GM12878 (cell line): ENCODE measurements around the gene WNK2. TPM values are rescaled to one million over a fixed set of nuclear protein-coding genes. Genes with fewer than 3 reads are reported as not detected.

ENCODE experiments used
- ATAC-seq: fragments of 200-7000 bp; cut with Tn5 transposase; 3 replicates; pipeline ENCODE4 v1.9.1; 2020; ENCODE audit warnings: mild to moderate bottlenecking, moderate library complexity
- BruUV-seq: library from RNA; stranded (reverse); fragments of 400-500 nt; replicated peaks from 2 replicates; lab custom pipeline; 2021; lab: Mats Ljungman, UMichigan
- CTCF ChIA-PET: fragments of 300-600 bp; sonication (Branson Sonifier 250); formaldehyde crosslinking; extraction: SDS; loops from one replicate; lab custom pipeline; 2021; ENCODE audit warnings: inconsistent platforms; lab: Yijun Ruan, JAX
- POLR2A ChIA-PET: fragments of 350-600 bp; formaldehyde crosslinking; extraction: SDS; loops from one replicate; lab custom pipeline; 2021; ENCODE audit warnings: inconsistent platforms; lab: Charles Lee
- RAD21 ChIA-PET: fragments of 300-600 bp; sonication (Branson Sonifier 250); formaldehyde crosslinking; loops from one replicate; lab custom pipeline; 2023; ENCODE audit warnings: antibody characterized with exemption; ENCODE audit not compliant: unreplicated experiment; lab: Charles Lee
- SMC1A ChIA-PET: fragments of 300-600 bp; sonication (Branson Sonifier 250); formaldehyde crosslinking; loops from one replicate; lab custom pipeline; 2023; ENCODE audit not compliant: unreplicated experiment, uncharacterized antibody; lab: Charles Lee
- DNase-seq: peaks from one replicate; pipeline ENCODE4 v3.0.0-alpha.2; 2011; ENCODE audit warnings: low read depth, low spot score
- FAIRE-seq: peaks from 3 replicates; lab custom pipeline; 2011; peaks lifted over from hg19 to GRCh38; lab: Jason Lieb, UNC
- H2AFZ ChIP-seq: 2 replicates; pipeline ENCODE4 v1.6.0; 2011; ENCODE audit warnings: low read depth, low read length, control low read depth; ENCODE audit not compliant: control insufficient read depth
- H3K27ac ChIP-seq: 2 replicates; pipeline ENCODE4 v1.5.1; 2011; ENCODE audit warnings: control low read depth; ENCODE audit not compliant: control insufficient read depth, insufficient read depth
- H3K27me3 ChIP-seq, 2 experiments: replicated peaks in 1 of 2; 2 replicates each; pipeline versions ENCODE4 v1.6.0 to v1.6.1; 2011; ENCODE audit warnings: low read length in 1 of 2; ENCODE audit not compliant: control insufficient read depth in 2 of 2, insufficient read depth in 2 of 2
- H3K36me3 ChIP-seq, 2 experiments: 2 replicates each; pipeline ENCODE4 v1.5.1; 2011; ENCODE audit warnings: low read length in 1 of 2; ENCODE audit not compliant: control insufficient read depth in 2 of 2, insufficient read depth in 2 of 2
- H3K4me1 ChIP-seq: 2 replicates; pipeline ENCODE4 v1.6.1; 2011; ENCODE audit warnings: mild to moderate bottlenecking, low read length, moderate library complexity, mixed read lengths; ENCODE audit not compliant: control insufficient read depth, insufficient read depth
- H3K4me2 ChIP-seq: 2 replicates; pipeline ENCODE4 v1.6.0; 2011; ENCODE audit warnings: control low read depth; ENCODE audit not compliant: control insufficient read depth, insufficient read depth
- H3K4me3 ChIP-seq: fragments of 200-600 bp; sonication (generic); 2 replicates; pipeline ENCODE4 v1.5.1; 2016
- H3K79me2 ChIP-seq: 2 replicates; pipeline ENCODE4 v1.6.0; 2011; ENCODE audit warnings: low read length; ENCODE audit not compliant: control insufficient read depth, insufficient read depth
- H3K9ac ChIP-seq: 2 replicates; pipeline ENCODE4 v1.8.0; 2011; ENCODE audit warnings: low read length, control low read depth, mixed read lengths; ENCODE audit not compliant: control insufficient read depth, insufficient read depth
- H3K9me3 ChIP-seq: replicated peaks from 3 replicates; pipeline ENCODE4 v1.5.1; 2011; ENCODE audit warnings: mild to moderate bottlenecking, low read length; ENCODE audit not compliant: control insufficient read depth, insufficient read depth
- H4K20me1 ChIP-seq: 2 replicates; pipeline ENCODE4 v1.6.0; 2011; ENCODE audit not compliant: control insufficient read depth, insufficient read depth
- CHD1 ChIP-seq: IDR thresholded peaks from 2 replicates; pipeline ENCODE4 v1.6.1; 2012; ENCODE audit warnings: low read depth, low read length, improper control_type of control experiment
- EP300 ChIP-seq, 2 experiments: fragments of 150-350 bp in 1 of 2; IDR thresholded peaks; 2 replicates each; pipeline ENCODE4 v1.6.1; 2011 to 2012; ENCODE audit warnings: low read depth in 2 of 2, low read length in 2 of 2, borderline replicate concordance in 1 of 2, improper control_type of control experiment in 1 of 2, inconsistent platforms in 1 of 2; ENCODE audit not compliant: control insufficient read depth in 1 of 2
- EZH2 ChIP-seq: IDR thresholded peaks from 2 replicates; pipeline ENCODE4 v1.6.1; 2012; ENCODE audit warnings: low read depth, mild to moderate bottlenecking, control low read depth, inconsistent platforms, low read length, borderline replicate concordance; ENCODE audit not compliant: control insufficient read depth
- IRF4 ChIP-seq: IDR thresholded peaks from 2 replicates; pipeline ENCODE4 v1.6.1; 2011; ENCODE audit warnings: low read depth, low read length
- JUNB ChIP-seq: IDR thresholded peaks from 2 replicates; pipeline ENCODE4 v1.6.1; 2016; ENCODE audit warnings: antibody characterized with exemption, mild to moderate bottlenecking
- JUND ChIP-seq: IDR thresholded peaks from 2 replicates; pipeline ENCODE4 v1.6.1; 2012; ENCODE audit warnings: low read depth, mild to moderate bottlenecking, low read length, improper control_type of control experiment, moderate library complexity
- RB1 ChIP-seq: fragments of 450-650 bp; formaldehyde crosslinking; IDR thresholded peaks from 2 replicates; pipeline ENCODE4 v1.6.1; 2017; ENCODE audit warnings: mild to moderate bottlenecking, borderline replicate concordance
- RUNX3 ChIP-seq: IDR thresholded peaks from 2 replicates; pipeline ENCODE4 v1.6.1; 2012; ENCODE audit warnings: low read length, inconsistent platforms
- SMAD5 ChIP-seq: IDR thresholded peaks from 2 replicates; pipeline ENCODE4 v1.6.1; 2016; ENCODE audit warnings: antibody characterized with exemption, low read depth
- SMARCA5 ChIP-seq: fragments of 450-650 bp; IDR thresholded peaks from 2 replicates; pipeline ENCODE4 v1.6.1; 2017; ENCODE audit warnings: mild to moderate bottlenecking
- STAT3 ChIP-seq: IDR thresholded peaks from 2 replicates; pipeline ENCODE4 v1.6.1; 2011; ENCODE audit warnings: low read depth, low read length, improper control_type of control experiment
- ZNF217 ChIP-seq: fragments of 450-650 bp; IDR thresholded peaks from 2 replicates; pipeline ENCODE4 v1.6.1; 2017; ENCODE audit warnings: antibody characterized with exemption, mild to moderate bottlenecking
- WGBS: methylation state at CpG from one replicate; pipeline ENCODE4 v1.1.6; 2016; ENCODE audit warnings: low lambda C conversion rate; ENCODE audit not compliant: insufficient replicate concordance, insufficient coverage; ENCODE audit errors: missing lambda C conversion rate; 5-methylcytosine and 5-hydroxymethylcytosine counted together
- in situ Hi-C: fragments of 300-500 bp; cut with MboI; formaldehyde crosslinking; loops from 9 replicates; pipeline ENCODE4 v1.14.3; 2018; ENCODE audit warnings: mixed read lengths
- intact Hi-C: fragments of 100-400 bp; cut with micrococcal nuclease; formaldehyde crosslinking; loops from one replicate; pipeline ENCODE4 v1.14.2; 2022; ENCODE audit not compliant: unreplicated experiment
- polyA plus RNA-seq, 11 experiments: library from polyadenylated mRNA; depleted of rRNA in 4 of 11; unstranded in 6 of 11; stranded (reverse) in 5 of 11; fragments of >200 nt; fragmentation: Nextera tagmentation in 4 of 11; fragmentation: Illumina TruSeq in 1 of 11; extraction: Ambion mirVana in 4 of 11; extraction: Trizol in 1 of 11; gene quantifications; 1 replicate in 1 of 11; 2 replicates in 10 of 11; pipeline versions ENCODE4 v1.2.1 to v1.2.3, GENCODE V29; 2011 to 2016; ENCODE audit warnings: inconsistent platforms in 2 of 11, missing spikeins in 2 of 11, low read depth in 1 of 11
- total RNA-seq, 4 experiments: library from RNA; depleted of rRNA in 3 of 4; stranded (reverse); fragments of >200 nt in 3 of 4; fragmentation: Illumina TruSeq in 1 of 4; extraction: Trizol in 1 of 4; gene quantifications; 2 replicates each; pipeline versions ENCODE4 v1.2.1 to v1.2.3, GENCODE V29; 2013 to 2021
- TF ChIP-seq, protein P1 (sequence below): fragments of 450-650 bp; IDR thresholded peaks from 2 replicates; pipeline ENCODE4 v1.6.1; 2018; ENCODE audit warnings: borderline replicate concordance, mild to moderate bottlenecking; ENCODE audit not compliant: partially characterized antibody

The WNK2 gene
- total and polyA plus RNA-seq, 10 of the 15 experiments (the other 5 are each of a cell fraction or from before 2014, with no cell fraction given) = 0.15 TPM; not detected in 9

DNA sequence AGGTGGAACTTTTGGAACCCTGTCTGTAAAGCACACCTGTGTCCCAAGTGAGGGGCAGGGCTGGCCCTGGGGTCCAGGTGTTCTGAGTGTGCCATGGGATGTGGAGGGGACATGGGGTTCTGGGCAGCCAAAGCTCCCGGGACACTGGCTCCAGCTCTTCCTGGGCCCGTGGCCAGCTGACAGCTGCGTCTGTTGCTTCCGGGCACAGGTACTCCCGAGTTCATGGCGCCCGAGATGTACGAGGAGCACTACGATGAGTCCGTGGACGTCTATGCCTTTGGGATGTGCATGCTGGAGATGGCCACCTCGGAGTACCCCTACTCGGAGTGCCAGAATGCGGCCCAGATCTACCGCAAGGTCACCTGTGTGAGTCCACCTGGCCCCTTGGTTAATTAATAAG, 50.7 kb downstream of the WNK2 start:
- Histone ChIP-seq H3K4me3 (no peak overlapping the region), H3K27ac (no peak overlapping the region), H3K4me1 (no peaks in the 10 kb centered on the region), H3K9ac (no peak overlapping the region), H3K27me3 (peaks cover 0 to 4% of the 10 kb centered on the region in 2 experiments; a peak in 3 of 4 replicates), H4K20me1 (no peaks in the 10 kb centered on the region; the same call in 1 of the 2 replicates), H2AFZ (no peak overlapping the region), H3K9me3 (no peaks in the 10 kb centered on the region), H3K36me3 (no peaks in the 10 kb centered on the region), H3K4me2 (no peak overlapping the region), H3K79me2 (no peaks in the 10 kb centered on the region)
- ChIA-PET RAD21 (no interaction called here), POLR2A (no interaction called here), SMC1A (no interaction called here), CTCF (no interaction called here)
- in situ Hi-C loops = no loop called here
- DNase-seq (no peak), ATAC-seq (no peak), FAIRE-seq (no peak)
- intact Hi-C loops = no loop called here
- 34% methylated on average over 15 of the region's 15 CpGs for WGBS
- TF ChIP-seq EZH2 (no peak), CHD1 (no peak), RB1 (no peak), EP300 (IDR thresholded peaks at IDR 0.05; ENCODE audit: borderline replicate concordance in 1 of 2, control insufficient read depth in 1 of 2, low read depth in 2 of 2, low read length in 2 of 2) (no peak), SMARCA5 (no peak), IRF4 (no peak), JUNB (no peak), STAT3 (no peak), JUND (no peak), SMAD5 (no peak), ZNF217 (no peak), RUNX3 (no peak)
- TF ChIP-seq, protein P1, sequence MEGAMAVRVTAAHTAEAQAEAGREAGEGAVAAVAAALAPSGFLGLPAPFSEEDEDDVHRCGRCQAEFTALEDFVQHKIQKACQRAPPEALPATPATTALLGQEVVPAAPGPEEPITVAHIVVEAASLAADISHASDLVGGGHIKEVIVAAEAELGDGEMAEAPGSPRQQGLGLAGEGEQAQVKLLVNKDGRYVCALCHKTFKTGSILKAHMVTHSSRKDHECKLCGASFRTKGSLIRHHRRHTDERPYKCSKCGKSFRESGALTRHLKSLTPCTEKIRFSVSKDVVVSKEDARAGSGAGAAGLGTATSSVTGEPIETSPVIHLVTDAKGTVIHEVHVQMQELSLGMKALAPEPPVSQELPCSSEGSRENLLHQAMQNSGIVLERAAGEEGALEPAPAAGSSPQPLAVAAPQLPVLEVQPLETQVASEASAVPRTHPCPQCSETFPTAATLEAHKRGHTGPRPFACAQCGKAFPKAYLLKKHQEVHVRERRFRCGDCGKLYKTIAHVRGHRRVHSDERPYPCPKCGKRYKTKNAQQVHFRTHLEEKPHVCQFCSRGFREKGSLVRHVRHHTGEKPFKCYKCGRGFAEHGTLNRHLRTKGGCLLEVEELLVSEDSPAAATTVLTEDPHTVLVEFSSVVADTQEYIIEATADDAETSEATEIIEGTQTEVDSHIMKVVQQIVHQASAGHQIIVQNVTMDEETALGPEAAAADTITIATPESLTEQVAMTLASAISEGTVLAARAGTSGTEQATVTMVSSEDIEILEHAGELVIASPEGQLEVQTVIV = no peak
- no TSS peak for BruUV-seq
